Lower lobe of right lung (tissue), 2 donors: ENCODE measurements around the gene NACC2. TPM values are rescaled to one million over a fixed set of nuclear protein-coding genes. Genes with fewer than 3 reads are reported as not detected.

ENCODE experiments used
- ATAC-seq, 2 donors: fragments of 200-7000 bp; cut with Tn5 transposase; one replicate each; pipeline ENCODE4 v1.9.1; 2020 to 2022; ENCODE audit warnings: mild to moderate bottlenecking in 2 of 2, moderate library complexity in 2 of 2
- DNase-seq: peaks from one replicate; pipeline ENCODE4 v3.0.0-alpha.2; 2020
- H3K27ac ChIP-seq: fragments of 200-600 bp; one replicate; pipeline ENCODE4 v1.8.0; 2022
- H3K27me3 ChIP-seq: fragments of 200-600 bp; one replicate; pipeline ENCODE4 v1.8.0; 2022; ENCODE audit warnings: low read depth
- H3K36me3 ChIP-seq: fragments of 200-600 bp; one replicate; pipeline ENCODE4 v1.8.0; 2022; ENCODE audit warnings: mild to moderate bottlenecking
- H3K4me1 ChIP-seq: fragments of 200-600 bp; one replicate; pipeline ENCODE4 v1.8.0; 2022
- H3K4me3 ChIP-seq: fragments of 200-600 bp; one replicate; pipeline ENCODE4 v1.8.0; 2022; ENCODE audit warnings: mild to moderate bottlenecking
- H3K9me3 ChIP-seq: fragments of 200-600 bp; one replicate; pipeline ENCODE4 v1.8.0; 2022
- CTCF ChIP-seq: fragments of 200-600 bp; IDR thresholded peaks from one replicate; pipeline ENCODE4 v1.8.0; 2022; ENCODE audit warnings: antibody characterized with exemption, mild to moderate bottlenecking
- intact Hi-C: fragments of 100-400 bp; cut with DNase I; formaldehyde crosslinking; loops from one replicate; pipeline ENCODE4 v1.11.0; 2022
- total RNA-seq: library from RNA; stranded (reverse); fragmentation: NEBNext Ultra II Directional; extraction: Animal tissue kit (Norgen Biotek cat#: 25700); gene quantifications from one replicate; pipeline ENCODE4 v1.2.1, GENCODE V29; 2021
- donor health status: DM: no; HTN: yes; CAD: no; lungs with severe emphysema.

The NACC2 gene
- total RNA-seq, 1 donor from 2014 or later: 27.0 TPM

DNA sequence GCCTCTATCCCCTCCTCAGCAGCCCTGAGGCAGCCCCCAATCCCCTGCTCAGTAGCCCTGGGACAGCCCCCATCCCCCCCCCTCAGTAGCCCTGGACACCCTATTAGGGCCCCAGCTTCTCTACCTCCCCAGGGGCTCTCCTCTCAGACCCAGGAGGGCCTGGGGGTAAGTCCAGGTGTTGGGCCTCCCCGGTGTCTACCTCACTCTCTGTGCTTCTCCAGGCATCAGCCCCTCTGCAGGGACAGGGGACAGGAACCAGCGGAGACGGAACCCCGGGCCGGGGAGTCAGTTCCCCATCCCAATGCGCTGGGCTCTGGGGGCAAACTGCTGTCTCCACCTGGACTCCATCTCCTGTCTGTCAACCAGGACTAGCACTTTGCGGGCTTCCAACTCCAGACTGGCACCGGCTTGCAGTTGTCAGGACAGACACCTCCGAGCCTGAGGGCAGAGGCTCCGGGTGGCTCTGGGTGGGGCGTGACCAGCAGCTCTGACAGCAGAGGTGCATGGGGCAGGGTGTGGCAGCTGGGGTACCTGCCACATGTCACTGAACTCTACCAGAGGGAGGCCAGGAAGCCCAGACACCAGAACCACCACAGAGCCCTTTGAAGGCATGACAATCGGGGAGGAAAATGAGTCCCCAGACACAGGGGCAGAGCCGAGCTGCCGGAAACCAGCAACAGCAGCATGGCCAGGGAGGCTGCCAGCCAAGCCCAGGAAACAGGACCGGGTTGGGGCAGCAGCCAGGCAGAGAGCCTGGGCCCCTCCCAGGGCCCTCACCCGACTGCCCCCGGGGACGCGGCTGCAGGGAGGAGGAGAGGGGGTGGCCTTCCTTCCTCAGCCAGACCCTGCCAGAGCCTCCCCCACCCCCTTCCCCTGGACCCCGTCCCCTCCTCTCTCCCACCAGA, 116.2 kb downstream of the NACC2 start:
- intact Hi-C loops: no loop called here
- ATAC-seq: peak; percentile 21 to 34
- Histone ChIP-seq H3K27me3 (peaks cover 20% of the 10 kb centered on the region), H3K9me3 (no peaks in the 10 kb centered on the region), H3K36me3 (no peaks in the 10 kb centered on the region), H3K4me3 (no peak overlapping the region), H3K27ac (peak overlapping the region; percentile 31), H3K4me1 (peaks cover 17% of the 10 kb centered on the region)
- DNase-seq: no peak
- TF ChIP-seq CTCF: no peak

GRCh38 chr9:135976944-135977343, 118.1 kb downstream of the NACC2 start:
- no peaks in the 10 kb centered on the region for H3K9me3 ChIP-seq
- no peak overlapping the region for H3K27ac ChIP-seq
- DNase-seq: no peak
- H3K4me1 ChIP-seq: peaks cover 27% of the 10 kb centered on the region
- intact Hi-C loops: no loop called here
- no peaks in the 10 kb centered on the region for H3K36me3 ChIP-seq
- no peak for ATAC-seq
- peaks cover 20% of the 10 kb centered on the region for H3K27me3 ChIP-seq
- TF ChIP-seq CTCF: no peak
- no peak overlapping the region for H3K4me3 ChIP-seq

DNA sequence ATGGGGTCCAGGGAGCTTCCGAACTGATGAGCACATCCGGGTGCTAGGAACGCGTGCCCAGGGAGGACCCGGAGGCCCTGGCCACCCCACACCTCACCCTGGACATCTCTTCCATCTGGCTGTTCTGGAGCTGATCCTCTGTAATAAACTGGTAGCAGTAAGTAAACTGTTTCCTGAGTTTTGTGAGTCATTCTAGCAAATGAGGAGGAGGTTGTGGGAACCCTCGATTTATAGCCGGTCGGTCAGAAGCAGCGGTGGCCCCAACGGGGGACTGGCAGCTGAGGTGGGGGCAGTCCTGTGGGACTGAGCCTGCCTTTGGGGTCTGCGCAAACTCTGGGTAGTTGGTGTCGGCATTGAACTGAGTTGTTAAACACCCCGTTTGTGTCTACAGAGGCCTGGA, 118.6 kb downstream of the NACC2 start:
- no peak for TF ChIP-seq CTCF
- intact Hi-C loops: no loop called here
- peaks cover 27% of the 10 kb centered on the region for H3K4me1 ChIP-seq
- DNase-seq: no peak
- no peak overlapping the region for H3K27ac ChIP-seq
- no peak for ATAC-seq
- peaks cover 20% of the 10 kb centered on the region for H3K27me3 ChIP-seq
- no peak overlapping the region for H3K4me3 ChIP-seq
- H3K36me3 ChIP-seq: no peaks in the 10 kb centered on the region
- no peaks in the 10 kb centered on the region for H3K9me3 ChIP-seq

DNA sequence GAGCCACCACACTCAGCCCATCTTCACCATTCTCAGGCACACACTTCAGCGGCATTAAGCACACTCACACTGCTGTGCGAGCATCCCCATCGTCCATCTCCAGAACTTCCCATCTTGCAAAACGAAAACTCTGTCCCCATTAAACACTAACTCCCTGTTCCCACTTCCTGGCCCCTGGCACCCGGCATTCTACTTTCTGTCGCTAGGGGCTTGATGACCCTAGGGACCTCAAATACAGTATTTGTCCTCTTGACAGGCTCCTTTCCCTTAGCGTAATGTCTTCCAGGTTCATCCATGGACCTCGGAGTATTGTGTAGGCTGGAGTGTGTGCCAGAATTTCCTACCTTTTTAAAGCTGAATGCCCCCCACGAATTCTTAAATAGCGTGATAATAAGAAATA, 119.3 kb downstream of the NACC2 start:
- H3K4me1 ChIP-seq: peaks cover 27% of the 10 kb centered on the region
- H3K27ac ChIP-seq: no peak overlapping the region
- ATAC-seq (no peak), DNase-seq (no peak)
- H3K4me3 ChIP-seq: no peak overlapping the region
- H3K36me3 ChIP-seq: no peaks in the 10 kb centered on the region
- intact Hi-C loops: no loop called here
- peaks cover 20% of the 10 kb centered on the region for H3K27me3 ChIP-seq
- H3K9me3 ChIP-seq: no peaks in the 10 kb centered on the region
- no peak for TF ChIP-seq CTCF

DNA sequence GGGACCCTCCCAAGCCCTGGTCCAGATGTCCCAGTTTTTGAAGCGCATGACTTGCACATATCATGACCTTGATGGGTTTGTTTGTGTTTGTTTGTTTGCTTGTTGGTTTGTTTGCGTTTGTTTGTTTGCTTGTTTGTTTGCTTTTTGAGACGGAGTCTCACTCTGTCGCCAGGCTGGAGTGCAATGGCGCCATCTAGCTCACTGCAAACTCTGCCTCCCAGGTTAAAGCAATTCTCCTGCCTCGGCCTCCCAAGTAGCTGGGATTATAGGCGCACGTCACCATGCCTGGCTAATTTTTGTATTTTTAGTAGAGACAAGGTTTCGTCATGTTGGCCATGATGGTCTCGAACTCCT, 120.9 kb downstream of the NACC2 start:
- intact Hi-C loops: no loop called here
- Histone ChIP-seq H3K27ac (no peak overlapping the region), H3K36me3 (no peaks in the 10 kb centered on the region), H3K9me3 (no peaks in the 10 kb centered on the region), H3K27me3 (peaks cover 12% of the 10 kb centered on the region), H3K4me1 (peaks cover 25% of the 10 kb centered on the region), H3K4me3 (no peak overlapping the region)
- DNase-seq (no peak), ATAC-seq (no peak)
- TF ChIP-seq CTCF: no peak
